ENCODE measurements around the gene LRMDA.
"Not testable (repeated sequence)": the region's sequence is repeated elsewhere in the genome, so short reads cannot be mapped to it uniquely, and the experiment has no call there.

The LRMDA gene

DNA sequence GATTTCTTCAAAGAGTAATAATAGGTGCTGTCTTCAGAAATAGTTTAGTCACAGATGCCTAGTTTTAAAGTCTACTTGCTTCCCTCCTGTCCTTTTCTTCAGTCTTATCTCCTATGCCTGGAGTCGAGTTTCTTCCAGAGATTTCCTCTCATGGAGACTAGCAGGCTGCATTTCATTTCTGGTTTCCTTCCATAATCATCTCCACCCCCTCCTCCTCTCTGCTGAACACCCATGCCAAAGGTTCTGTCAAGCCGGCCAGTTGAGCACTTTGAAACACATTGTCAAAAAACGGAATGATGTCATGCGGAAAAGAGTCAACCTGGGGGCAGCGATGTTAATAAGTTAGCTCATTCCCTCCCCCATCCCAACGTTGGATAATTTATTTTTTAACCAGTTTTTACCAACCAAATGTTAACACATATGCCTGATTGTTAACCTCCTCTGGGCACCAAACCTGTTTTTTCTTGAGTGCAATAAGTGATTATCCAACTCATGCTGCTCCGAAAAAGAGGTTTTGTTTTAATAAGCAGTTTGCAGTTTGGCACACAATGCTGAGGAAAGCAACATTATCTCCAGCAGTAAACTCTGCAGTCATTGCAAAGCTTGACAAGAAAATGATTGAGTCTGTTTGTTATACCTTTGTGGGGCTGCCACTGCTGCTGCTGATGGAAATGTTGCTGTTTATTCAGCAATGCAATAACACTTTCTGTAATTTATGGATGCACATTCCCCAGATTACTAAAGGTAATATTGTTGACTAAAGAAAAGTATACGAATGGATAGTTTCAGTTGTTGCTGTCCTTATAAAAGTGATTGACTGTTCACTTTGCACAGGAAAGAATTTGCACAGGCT is 161.6 kb downstream of the LRMDA start:
- DNase-seq = no peak

DNA sequence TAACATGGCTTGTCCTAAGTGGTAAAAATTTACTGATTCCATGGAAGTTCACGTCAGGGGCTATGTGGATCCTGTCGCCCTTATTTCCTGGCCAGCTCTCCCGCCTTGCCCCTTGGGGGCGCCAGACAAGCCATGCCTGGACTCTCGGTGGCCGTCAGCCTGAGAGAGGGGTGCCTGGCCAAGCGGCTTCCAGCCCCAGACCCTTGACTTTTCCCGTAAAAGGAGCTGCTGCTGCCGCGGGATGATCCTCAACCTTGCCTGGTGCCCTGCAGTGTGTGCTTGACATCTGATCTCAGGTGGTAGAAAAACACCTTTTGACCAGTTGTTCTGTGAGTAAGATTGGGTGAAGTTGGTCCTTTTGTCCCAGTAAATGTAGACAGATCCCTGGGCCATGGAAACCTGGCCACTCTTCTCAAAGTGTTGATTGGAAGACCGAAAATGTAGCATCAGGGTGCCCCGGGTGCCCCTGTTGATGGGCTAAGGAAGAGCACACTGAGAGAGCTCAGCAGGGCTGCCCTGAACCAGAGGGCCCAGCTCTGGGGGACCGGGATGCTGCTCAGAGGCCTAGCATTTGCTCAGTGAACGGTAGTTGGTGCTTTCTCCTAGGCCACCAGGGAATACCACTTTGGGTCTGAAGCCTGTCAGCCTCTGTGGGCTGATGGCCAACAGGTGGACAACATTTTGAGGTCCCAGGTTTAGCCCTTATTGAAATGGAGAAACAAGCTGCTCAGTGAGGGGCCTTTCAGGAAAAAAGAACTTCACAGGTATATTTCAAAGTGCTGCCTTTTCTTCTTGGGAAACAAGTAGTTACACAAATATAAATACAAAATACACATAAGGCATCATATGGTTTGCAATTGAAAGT is 162.5 kb downstream of the LRMDA start:
- DNase-seq = no peak

DNA sequence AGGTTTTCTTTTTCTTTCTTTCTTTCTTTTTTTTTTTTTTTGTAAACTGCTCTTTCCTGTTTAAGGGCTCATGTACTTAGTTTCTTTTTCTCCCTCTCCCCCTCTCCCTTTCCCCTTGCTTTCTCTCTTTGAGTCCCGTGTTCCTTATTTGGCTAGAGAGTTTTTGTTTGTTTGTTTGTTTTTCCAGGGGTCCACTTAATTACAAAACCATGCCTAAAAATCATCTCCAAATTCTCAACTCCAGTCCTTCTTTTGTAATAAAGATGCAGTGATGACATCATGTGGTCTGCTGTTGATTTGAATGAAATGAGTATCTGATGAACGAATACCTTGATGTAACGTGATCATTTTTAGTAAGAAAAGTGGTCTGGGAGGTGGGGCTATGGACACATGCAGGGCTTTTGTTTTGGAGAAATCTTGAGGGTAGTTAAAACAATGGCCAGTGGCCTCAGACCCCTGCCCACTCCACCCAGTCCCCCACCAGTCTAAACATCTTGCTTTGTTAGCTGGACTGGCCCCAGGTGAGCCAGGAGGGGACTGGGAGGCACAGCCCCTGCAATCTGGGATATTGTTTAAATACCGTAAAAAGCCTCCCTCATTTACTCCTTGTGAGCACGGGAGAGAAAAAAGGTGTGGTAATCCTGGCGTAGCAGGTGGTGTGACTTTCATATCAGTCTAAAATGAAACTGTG is 165.7 kb downstream of the LRMDA start:
- DNase-seq = no peak

DNA sequence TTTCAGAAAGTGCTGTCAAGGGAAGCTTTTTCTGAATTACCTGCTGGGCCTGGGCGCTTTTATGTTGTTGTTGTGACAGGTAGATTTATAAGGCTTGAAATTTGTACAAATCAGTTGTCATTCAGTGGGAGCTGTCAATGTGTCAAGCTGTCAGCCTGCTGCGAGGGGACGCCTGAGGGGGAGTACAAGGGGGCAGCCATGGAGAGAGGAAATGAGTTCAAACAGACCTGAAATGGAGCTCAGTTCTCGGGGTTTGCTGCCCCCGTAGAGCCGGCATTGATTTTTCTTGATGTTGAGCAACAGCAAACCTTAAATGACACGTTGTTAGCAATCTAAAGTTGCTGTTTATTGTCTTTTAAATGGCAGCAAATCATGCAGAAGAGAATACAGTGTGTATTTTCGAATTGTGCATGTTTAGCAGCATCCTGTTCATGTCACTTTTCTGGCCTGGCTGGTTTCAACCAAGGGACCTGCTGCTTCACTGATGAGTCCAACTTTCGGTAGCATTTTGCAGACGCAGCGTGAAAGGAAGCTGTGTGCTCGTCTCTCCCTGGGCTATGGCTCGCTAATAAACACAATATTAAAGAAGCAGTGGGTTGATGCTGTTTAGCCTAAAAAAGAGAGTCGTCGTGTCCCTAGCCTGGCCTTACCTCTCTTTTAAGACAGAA is 166.5 kb downstream of the LRMDA start:
- DNase-seq = no peak

DNA sequence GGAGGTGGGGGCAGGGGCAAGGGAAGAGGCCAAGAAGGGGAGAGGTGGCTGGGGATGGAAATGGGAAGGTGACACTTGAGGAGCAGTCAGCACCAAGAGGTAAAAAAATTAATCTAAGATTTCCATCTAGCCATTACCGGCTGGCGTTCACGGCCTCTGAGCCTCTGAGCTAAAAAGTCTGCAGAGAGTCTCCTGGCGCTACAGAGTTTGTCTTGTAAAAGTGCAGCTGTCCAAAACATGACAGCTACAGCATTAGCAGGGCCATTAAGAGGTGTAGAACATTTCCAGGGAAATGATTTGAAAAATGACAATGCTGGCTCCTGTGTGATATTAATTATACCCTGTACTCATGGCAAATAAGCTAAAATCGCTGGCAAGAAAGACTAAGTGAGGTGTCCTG is 167.6 kb downstream of the LRMDA start:
- no peak for DNase-seq

DNA sequence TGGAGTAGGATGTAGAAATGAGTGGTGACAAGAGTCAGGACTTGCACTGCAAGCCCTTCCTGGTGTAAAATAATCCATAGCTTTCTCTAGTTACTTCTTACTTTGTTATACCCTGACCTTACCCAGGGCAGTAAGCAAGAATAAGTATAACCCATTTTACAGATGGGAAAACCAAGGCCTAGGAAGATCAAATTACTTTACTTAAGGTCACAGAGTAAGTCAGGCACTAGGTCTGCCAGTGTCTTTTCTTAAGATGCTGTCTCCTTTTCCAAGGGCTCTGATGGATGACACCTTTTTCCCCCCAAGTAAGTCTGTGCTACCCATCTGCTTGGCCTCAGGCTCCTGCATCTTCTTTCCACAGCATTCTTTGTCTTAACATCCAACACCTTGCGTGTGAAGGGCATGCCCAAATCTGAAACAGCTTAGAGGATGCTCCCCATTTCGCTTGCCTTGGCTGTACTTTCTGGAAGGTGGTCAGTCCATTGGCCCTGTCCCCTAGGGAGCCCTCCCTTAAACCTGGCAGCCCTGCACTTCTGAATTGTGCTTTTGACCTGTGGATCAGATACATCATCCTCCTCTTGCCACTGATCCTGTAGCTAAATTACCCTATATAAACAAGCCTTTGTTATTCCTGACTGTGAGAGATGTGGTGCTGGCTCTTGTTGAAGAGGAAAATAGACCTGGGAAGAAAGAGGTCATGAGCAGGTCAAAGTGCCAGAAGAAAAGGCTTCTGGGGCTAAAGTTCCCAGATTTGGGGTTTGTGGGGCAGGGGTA is 168.6 kb downstream of the LRMDA start:
- DNase-seq = no peak

DNA sequence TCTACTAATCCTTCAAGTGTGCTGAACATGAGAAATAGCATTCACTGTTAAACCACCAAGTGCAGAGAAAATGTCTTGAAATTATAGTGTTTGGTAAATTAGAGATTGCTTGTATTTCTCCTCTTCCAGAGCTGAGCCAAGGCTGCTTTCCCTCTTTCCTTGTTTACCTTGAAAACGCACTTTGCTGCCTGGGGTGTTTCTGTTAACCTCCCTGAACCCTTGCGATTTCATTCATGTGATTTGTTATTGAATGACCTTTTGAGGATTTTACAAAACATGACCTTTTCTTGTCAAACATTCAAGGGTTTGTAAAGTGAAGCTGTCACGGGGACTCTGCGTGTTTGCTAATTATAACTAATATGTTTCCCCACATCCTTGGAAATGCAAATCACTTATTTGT is 169.4 kb downstream of the LRMDA start:
- no peak for DNase-seq

DNA sequence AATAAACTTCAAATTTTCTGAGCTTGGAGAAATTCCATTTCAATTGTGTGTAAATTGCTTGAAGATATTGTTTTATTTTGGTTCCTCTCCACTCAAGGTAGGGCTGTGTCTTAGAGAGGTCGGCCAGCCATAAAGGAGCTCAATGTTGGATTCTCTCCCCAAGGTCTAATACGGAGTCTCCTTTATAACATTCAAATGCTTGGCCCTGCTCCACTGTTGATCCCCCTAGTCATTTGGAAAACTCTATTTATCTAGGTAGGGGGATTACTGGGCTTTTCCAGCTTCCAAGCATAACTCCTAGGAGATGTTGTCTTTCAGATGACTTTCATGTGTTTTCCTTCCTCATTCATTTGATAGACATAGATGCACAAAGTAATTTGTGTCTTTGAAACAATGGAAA is 170.9 kb downstream of the LRMDA start:
- DNase-seq = no peak

DNA sequence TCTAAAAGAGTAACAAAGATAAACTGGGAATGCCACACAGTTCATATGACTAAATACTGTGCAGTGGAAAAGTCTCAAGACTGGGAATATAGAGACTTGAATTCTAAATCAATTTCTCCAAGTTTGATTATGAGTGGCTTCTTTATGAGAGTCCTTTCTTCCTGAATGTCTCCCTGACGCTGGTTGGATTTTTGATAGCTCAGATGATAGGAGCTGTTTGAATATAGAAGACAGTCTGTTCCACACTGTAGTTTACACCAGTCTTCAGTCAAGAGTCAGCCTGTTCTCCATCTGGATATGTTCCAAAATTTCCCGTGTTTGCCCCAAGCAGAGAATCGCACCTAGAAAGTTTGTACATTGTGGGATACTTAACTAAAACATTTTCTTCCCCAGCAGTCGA is 173.7 kb downstream of the LRMDA start:
- DNase-seq = no peak

DNA sequence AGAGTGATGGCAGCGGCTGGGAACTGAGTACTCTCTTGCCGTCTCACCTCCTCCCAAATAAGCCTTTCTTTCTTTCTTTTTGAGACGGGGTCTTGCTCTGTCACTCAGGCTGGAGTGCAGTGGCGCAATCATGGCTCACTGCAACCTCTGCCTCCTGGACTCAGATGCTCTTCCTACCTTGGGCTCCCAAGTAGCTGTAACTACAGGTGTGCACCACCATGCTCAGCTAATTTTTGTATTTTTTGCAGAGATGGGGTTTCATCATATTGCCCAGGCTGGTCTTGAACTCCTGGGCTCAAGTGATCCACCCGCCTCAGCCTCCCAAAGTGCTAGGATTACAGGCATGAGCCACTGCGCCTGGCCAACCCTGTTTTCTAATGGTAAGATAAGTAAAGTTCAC is 174.4 kb downstream of the LRMDA start:
- DNase-seq = not testable (repeated sequence)

DNA sequence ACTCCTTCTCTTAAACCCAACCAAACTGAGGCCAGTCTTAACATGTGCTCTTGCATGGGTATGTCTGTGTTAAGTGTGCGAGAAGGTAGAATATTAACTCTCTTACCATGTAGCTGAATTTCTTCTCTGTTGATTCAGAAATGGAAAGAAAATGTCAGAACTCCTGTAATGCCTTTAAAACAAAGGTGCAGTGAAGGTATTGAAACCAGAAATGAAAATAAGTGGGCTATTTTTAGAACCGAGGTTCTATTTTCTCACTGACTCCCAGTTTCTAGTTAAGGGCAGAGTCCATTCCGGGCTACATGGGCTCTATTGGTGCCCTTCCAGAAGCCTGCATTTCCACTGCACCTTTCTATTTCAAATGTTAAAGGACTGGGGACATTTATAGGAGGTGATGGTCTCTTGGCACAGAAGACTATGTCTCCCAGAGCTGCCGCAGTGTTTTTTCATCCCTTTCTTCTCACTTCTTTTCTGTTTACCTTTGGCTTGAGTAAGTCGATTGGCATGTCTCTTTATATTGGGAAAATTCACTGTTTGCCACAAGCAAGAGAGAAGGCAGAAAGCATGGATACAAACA is 174.9 kb downstream of the LRMDA start:
- no peak for DNase-seq

DNA sequence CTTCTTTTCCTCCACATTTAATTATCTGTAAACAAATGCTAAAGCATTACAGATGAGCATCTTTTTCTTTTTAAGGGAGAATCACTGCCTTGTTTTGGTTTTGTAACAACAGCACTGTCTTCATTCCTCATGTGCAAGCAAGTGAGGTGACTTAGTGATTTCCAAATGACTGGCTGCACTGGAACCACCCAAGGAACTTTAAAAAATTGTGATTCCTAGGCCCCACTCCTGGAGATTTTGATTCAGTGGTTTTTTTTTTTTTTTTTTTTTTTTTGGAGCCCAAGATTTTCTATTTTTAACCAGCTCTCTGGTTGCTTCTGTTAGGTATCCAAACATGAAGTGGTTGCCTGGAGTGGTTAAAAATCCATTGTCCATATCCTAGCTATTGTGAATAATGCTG is 176.2 kb downstream of the LRMDA start:
- DNase-seq = no peak

DNA sequence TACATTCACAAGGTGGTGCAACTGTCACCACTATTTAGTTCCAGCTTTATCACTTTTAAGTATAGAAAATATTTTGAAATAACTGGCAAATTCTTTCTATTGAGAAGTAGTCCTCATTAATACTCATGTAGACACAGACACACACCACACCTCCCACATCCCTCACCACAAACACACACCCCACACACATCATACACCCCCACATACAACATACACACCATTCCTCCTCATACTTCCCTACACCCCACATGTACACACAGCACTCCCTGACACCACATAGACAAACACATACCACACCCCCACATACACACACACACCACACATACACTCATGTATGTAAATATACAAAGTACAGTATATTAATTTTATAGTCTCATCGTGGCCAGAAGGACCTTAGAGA is 178.8 kb downstream of the LRMDA start:
- DNase-seq = no peak

DNA sequence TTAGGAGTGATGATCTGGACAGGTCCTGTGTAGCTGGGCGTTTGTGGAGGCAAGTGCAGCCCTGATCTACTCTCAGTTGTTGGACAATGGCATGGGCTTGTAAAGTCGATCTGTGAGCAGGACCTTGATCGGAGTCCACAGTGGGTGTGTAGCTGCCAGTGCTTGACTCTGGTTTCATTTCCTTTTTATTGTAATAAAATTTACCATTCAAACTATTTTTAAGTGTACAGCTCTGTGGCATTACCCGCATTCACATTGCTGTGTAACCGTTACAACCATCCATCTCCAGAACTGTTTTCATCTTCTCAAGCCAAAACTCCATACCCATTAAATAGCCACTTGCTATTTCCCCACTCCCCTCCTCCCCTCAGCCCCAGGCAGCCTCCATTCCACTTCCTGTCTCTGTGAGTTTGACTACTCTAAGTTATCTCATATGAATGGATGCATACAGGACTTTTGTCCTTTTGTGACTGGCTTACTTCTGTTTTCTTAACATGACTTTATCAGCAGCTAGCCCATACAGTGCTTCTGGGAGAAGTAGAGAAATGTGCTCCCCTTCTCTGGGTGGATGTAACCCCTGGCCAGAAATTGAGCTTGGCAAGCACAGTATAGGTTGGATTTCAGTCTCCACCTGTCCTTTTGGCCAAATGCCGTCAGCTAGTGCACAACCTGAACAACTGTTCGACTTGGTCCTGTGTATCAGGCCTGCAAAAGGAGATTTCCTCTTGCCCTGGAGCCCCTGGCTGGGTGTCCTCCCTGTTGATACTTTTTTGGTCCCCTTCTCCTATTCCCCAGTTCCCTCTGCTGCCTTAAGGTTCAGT is 180.0 kb downstream of the LRMDA start:
- DNase-seq = no peak

DNA sequence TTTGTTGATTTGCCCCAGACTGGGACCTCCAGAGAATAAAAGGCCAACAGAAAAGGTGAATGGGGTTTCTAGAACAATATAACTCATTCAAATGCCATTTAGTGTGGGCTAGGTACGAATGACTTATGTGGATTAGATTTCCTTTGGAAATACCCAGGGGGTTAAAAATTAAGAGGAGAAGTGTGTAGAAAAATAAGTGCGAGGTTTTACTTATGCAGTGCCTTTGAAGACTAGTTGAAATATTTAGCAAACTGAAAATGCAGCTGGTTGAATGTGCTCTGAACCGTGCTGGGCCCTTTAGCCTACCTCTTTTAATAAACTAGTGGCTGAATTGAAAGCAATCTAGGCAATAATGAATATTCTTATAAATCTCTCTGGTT is 180.6 kb downstream of the LRMDA start:
- DNase-seq = no peak

DNA sequence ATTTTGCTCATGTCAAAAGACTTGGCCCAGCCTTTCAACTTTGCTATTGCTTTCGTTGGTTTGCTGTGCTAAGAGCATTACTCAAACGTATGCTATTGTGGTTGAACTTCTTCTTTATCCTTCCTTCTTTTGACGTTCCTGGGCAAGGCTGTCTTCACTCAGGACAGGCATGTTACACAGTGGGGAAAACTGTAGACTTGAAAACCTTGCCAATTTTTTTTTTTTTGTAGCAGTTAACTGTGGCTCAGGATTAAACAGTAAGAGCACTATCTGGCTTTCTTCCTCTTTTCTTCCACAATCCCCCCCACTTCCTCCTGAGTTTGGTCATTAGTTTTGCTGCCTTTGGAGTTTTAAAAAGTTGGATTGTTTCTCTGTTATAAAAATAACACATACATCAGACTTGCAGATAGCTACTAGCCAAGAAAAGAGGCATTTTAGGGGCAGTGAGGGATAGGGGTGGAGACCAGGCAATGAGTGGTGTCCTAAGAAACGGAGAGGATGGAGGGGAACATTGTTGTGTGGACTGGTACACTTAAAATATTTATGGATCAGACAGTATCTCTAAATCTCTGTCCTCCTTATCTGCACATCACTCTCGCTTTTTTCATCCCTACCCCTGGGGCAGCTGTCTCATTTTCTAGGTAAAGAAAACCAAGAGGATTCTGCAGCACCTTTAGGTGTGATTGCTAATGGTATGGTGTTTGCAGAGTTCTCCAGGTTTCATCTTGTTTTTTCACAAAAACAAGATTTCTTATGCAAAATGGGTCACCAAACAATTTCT is 181.7 kb downstream of the LRMDA start:
- DNase-seq = peak in 1 of 2 donors; percentile 15

DNA sequence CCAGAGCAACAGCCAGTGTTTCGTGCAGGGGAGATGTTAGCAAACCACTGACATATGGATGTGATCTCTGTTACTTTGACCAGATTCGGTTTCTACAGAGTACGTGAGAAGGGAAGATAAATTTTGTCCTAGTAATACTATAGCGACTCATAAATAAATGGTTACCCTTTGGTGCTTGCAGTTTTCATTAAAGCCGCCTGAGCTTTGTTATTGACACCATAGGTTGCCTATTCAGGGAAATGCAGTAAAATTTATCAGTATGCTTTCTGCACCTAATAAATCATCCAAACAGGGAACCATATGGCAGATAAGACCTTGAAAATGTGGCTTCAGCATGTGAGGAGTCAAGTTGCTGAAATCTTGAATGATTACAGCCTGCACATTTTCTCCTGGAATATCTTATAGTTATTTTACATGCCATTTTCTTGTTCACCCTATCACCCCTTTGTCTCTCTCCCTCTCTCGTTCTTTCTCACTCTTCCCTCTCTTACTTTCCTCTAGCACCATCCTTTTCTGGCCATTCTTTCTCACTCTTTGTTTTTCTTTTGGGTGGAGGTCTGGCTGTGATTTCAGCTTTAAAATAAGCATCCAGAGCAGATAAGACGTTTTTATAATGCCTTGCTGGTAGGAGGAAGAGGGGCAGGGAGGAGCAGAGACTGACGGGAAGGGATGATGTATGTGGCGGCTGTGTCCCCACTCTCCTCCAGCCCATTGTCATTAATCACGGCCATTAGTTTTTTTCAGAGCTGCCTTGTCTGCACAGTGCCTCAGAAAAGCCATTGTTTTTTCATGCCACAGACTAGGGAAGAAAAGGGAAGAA is 182.5 kb downstream of the LRMDA start:
- DNase-seq = no peak

DNA sequence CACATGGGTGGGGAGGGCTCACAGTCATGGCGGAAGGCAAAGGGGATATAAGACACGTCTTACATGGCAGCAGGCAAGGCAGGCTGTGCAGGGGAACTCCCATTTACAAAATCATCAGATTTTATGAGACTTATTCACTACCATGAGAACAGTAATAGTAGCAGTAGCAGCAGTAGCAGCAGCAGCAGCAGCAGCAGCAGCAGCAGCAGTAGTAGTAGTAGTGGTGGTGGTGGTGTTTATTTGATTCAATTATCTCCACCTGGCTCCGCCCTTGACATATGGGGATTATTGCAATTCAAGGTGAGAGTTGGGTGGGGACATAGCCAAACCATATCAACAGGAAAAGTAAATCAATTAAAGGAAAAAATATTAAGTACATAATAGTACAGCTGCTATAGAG is 184.7 kb downstream of the LRMDA start:
- no peak for DNase-seq

DNA sequence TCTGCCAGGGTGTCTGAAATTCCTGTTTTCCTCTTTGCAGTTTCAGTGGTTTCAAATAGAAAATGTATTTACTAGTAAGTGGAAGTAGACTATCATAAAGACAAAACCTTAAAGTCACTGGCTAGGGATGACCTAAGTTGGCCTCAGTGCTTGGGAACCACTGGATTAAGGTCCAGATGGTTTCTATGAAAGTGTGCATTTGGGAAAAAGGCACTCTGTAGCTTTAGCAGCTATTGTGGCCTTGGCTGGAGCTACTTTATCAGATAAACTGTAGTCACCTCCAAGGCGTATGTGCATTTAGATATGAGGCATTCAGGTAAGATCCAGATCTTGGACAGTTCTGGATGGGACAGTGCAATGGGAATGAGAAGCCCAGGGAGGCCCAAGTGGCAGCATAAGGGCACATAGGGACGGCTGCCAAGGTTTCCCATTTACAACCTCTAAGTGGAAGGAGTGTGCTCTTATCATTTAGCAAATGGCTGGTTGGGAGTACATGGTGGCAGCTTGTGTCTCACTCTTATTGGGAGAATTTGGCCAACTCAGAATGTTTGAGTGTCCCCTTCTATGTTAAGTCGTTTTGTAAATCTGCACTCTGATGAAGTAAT is 185.6 kb downstream of the LRMDA start:
- DNase-seq = no peak

Data from CD4-positive, alpha-beta T cell treated with Interleukin-1 beta for 1 hour (primary cell).